Keratinocyte (primary cell): ENCODE measurements around the gene FAM3A. TPM values are rescaled to one million over a fixed set of nuclear protein-coding genes. Genes with fewer than 3 reads are reported as not detected.

Experiments used
- DNase-seq: peaks from one replicate; pipeline ENCODE4 v3.0.0-alpha.2; 2011; ENCODE audit warnings: low read depth, missing footprints, low spot score
- FAIRE-seq: peaks from 2 replicates; lab custom pipeline; 2011; peaks lifted over from hg19 to GRCh38; lab: Jason Lieb, UNC
- H2AFZ ChIP-seq: 2 replicates; pipeline ENCODE4 v1.6.0; 2012; ENCODE audit warnings: low read length, control low read depth, inconsistent platforms; ENCODE audit not compliant: control insufficient read depth
- H3K27ac ChIP-seq: 2 replicates; pipeline ENCODE4 v1.5.1; 2011; ENCODE audit warnings: low read length; ENCODE audit not compliant: control insufficient read depth, insufficient read depth
- H3K27me3 ChIP-seq: 3 replicates; pipeline ENCODE4 v1.6.0; 2011; ENCODE audit warnings: low read length; ENCODE audit not compliant: control insufficient read depth, insufficient read depth; ENCODE audit errors: extremely low read depth
- H3K36me3 ChIP-seq, 2 experiments: 2 replicates in 1 of 2; 3 replicates in 1 of 2; pipeline ENCODE4 v1.5.1; 2011; ENCODE audit warnings: low read length in 2 of 2, mild to moderate bottlenecking in 1 of 2; ENCODE audit not compliant: control insufficient read depth in 2 of 2, insufficient read depth in 2 of 2; ENCODE audit errors: extremely low read depth in 1 of 2
- H3K4me1 ChIP-seq: 3 replicates; pipeline ENCODE4 v1.5.1; 2011; ENCODE audit warnings: low read length; ENCODE audit not compliant: control insufficient read depth, insufficient read depth; ENCODE audit errors: extremely low read depth
- H3K4me2 ChIP-seq: 3 replicates; pipeline ENCODE4 v1.6.0; 2011; ENCODE audit warnings: low read depth, low read length; ENCODE audit not compliant: control insufficient read depth, insufficient read depth; ENCODE audit errors: extremely low read depth
- H3K4me3 ChIP-seq, 3 experiments: fragments of 200-600 bp in 1 of 3; sonication (generic) in 1 of 3; 2 replicates in 2 of 3; 3 replicates in 1 of 3; pipeline ENCODE4 v1.5.1; 2011 to 2016; ENCODE audit warnings: low read length in 3 of 3, mild to moderate bottlenecking in 3 of 3, control low read depth in 2 of 3, inconsistent platforms in 1 of 3, low read depth in 1 of 3, mixed read lengths in 1 of 3, mixed run types in 1 of 3, moderate library complexity in 1 of 3; ENCODE audit not compliant: control insufficient read depth in 2 of 3, insufficient read depth in 2 of 3; ENCODE audit errors: extremely low read depth in 1 of 3
- H3K79me2 ChIP-seq: 2 replicates; pipeline ENCODE4 v1.6.0; 2012; ENCODE audit warnings: low read length; ENCODE audit not compliant: control insufficient read depth, insufficient read depth
- H3K9ac ChIP-seq: 3 replicates; pipeline ENCODE4 v1.6.0; 2011; ENCODE audit warnings: low read length; ENCODE audit not compliant: control insufficient read depth, insufficient read depth; ENCODE audit errors: extremely low read depth
- H3K9me1 ChIP-seq: 3 replicates; pipeline ENCODE4 v1.6.0; 2011; ENCODE audit warnings: low read length; ENCODE audit not compliant: control insufficient read depth, insufficient read depth; ENCODE audit errors: extremely low read depth
- H3K9me3 ChIP-seq: 2 replicates; pipeline ENCODE4 v1.5.1; 2012; ENCODE audit warnings: low read depth, low read length; ENCODE audit not compliant: control insufficient read depth
- H4K20me1 ChIP-seq: 3 replicates; pipeline ENCODE4 v1.6.0; 2011; ENCODE audit warnings: low read length; ENCODE audit not compliant: control insufficient read depth, insufficient read depth; ENCODE audit errors: extremely low read depth
- EZH2 ChIP-seq: IDR thresholded peaks from one replicate; pipeline ENCODE4 v1.6.1; 2012; ENCODE audit warnings: inconsistent platforms, mild to moderate bottlenecking, low read length, moderate library complexity
- dilution Hi-C: fragments of 300-500 bp; cut with MboI; formaldehyde crosslinking; loops from one replicate; pipeline ENCODE4 v1.7.0; 2020; ENCODE audit warnings: low sequenced_read_pairs; ENCODE audit not compliant: extremely low pct_ligation_motif_present
- polyA plus RNA-seq, 5 experiments: library from polyadenylated mRNA; depleted of rRNA in 3 of 5; stranded (reverse) in 3 of 5; stranded (forward) in 1 of 5; unstranded in 1 of 5; fragments of >200 nt; gene quantifications; 1 replicate in 1 of 5; 2 replicates in 3 of 5; 3 replicates in 1 of 5; pipeline versions ENCODE4 v1.2.1 to v1.2.3, GENCODE V29; 2011 to 2012; ENCODE audit warnings: missing spikeins in 2 of 5, low read depth in 1 of 5, low replicate concordance in 1 of 5
- TF ChIP-seq, protein P1 (sequence below), 3 experiments: IDR thresholded peaks in 1 of 3; conservative IDR thresholded peaks in 1 of 3; optimal IDR thresholded peaks in 1 of 3; 2 replicates in 2 of 3; 3 replicates in 1 of 3; pipeline versions ENCODE3 to v1.5.1; 2011; ENCODE audit warnings: low read length in 3 of 3, mild to moderate bottlenecking in 3 of 3, moderate library complexity in 2 of 3, control low read depth in 1 of 3, inconsistent platforms in 1 of 3; ENCODE audit not compliant: insufficient read depth in 2 of 3; ENCODE audit errors: extremely low read depth in 1 of 3

Gene FAM3A
- polyA plus RNA-seq, 1 donor (not counting 4 experiments of a cell fraction or from before 2014, with no cell fraction given), result 15.8 TPM

DNA sequence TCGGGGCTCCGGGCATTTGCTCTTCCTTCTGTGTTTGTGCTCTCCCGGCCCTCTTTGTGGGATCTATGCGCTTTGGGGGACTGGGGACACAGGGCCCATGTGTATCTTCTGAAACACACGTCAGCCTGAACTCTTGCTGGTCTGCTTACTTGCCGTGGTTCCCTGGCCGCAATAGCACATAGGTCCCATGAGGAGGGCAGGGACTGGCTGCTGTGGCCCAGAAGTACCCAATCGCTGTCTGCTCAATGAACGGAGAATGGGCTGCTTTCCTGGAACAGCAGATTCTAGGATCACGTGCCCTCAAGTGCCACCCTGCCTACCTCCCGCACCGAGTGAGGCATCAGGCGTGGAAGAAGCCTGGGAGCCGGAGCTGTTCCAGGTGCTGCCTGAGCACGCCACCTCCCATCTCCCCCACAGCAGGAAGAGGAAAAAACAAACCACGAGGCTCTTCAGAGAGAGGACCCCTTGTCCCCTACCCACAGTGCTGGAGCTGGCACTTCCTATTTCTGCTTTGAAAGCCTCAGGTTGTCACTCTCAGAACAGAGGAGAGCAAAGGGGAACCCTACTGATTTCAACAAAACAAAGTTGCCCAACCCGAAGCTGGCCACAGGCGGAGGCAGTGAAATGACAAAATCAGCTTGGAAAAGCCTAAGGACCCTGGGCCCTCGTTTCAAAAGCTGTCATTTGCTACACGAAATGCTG lies 26.8 kb upstream of the FAM3A start:
- H3K9ac ChIP-seq, result peak overlapping the region; percentile 69
- no peak for DNase-seq
- H3K4me2 ChIP-seq, result peak overlapping the region; percentile 53
- H3K9me3 ChIP-seq, result no peaks in the 10 kb centered on the region
- H4K20me1 ChIP-seq, result no peaks in the 10 kb centered on the region
- H3K4me3 ChIP-seq, result peak overlapping the region in 1 of 3 experiments; percentile 11
- FAIRE-seq, result no peak
- H3K36me3 ChIP-seq, result peaks cover 1 to 3% of the 10 kb centered on the region in 2 experiments
- H3K9me1 ChIP-seq, result no peaks in the 10 kb centered on the region
- peaks cover 30% of the 10 kb centered on the region for H3K4me1 ChIP-seq
- peaks cover 10% of the 10 kb centered on the region for H3K79me2 ChIP-seq
- TF ChIP-seq, protein P1, sequence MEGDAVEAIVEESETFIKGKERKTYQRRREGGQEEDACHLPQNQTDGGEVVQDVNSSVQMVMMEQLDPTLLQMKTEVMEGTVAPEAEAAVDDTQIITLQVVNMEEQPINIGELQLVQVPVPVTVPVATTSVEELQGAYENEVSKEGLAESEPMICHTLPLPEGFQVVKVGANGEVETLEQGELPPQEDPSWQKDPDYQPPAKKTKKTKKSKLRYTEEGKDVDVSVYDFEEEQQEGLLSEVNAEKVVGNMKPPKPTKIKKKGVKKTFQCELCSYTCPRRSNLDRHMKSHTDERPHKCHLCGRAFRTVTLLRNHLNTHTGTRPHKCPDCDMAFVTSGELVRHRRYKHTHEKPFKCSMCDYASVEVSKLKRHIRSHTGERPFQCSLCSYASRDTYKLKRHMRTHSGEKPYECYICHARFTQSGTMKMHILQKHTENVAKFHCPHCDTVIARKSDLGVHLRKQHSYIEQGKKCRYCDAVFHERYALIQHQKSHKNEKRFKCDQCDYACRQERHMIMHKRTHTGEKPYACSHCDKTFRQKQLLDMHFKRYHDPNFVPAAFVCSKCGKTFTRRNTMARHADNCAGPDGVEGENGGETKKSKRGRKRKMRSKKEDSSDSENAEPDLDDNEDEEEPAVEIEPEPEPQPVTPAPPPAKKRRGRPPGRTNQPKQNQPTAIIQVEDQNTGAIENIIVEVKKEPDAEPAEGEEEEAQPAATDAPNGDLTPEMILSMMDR (optimal IDR thresholded peaks at IDR 0.05 in 1 of 3, IDR thresholded peaks at IDR 0.05 in 1 of 3, conservative IDR thresholded peaks at IDR 0.05 in 1 of 3; ENCODE audit: extremely low read depth in 1 of 3, insufficient read depth in 2 of 3, low read length in 3 of 3), result no peak
- H2AFZ ChIP-seq, result no peak overlapping the region
- peak overlapping the region; percentile 86 for H3K27ac ChIP-seq
- no peaks in the 10 kb centered on the region for H3K27me3 ChIP-seq
- dilution Hi-C loops, result no loop called here

DNA sequence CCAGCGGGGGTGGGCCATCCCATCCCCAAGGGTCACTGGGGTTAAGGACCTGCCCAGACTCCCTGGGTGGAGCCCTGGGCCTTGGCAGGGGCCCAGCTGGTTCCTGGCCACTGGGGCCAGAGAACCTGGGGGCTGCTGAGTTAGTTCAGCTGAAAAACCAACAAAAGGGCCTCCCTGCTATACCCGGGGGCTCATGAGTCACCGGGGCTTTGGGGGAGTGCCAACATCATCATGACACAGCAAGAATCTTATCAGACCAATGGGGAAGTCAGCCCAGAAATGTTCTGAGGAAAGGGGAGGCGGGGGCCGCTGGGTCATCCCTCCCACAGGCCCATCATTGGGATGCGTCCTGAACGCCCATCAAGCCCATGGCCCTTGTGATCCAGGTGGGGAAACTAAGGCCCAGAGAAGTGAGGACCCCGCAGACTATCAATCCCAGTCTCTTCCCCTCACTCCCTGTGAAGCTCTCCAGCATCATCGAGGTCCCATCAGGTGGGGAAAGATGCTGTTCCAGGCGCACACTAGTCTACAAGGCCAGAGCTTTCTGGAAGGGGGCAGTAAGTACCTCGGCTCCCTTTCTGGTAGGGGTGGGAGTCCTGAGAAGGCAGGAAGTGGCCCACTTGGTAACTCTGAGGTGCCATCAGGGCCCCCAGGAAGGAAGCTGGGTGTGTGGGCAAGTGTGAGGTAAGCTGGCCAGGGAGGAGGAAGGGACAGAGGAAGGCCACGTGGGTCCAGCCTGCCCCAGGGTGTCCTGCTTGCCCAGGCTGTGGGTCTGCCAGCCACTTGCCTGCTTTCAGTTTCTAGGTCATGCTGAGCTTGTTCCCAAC lies 26.1 kb upstream of the FAM3A start:
- peak overlapping the region; percentile 72 for H3K4me2 ChIP-seq
- peaks cover 1 to 3% of the 10 kb centered on the region in 2 experiments for H3K36me3 ChIP-seq
- peaks cover 30% of the 10 kb centered on the region for H3K4me1 ChIP-seq
- no peaks in the 10 kb centered on the region for H3K9me3 ChIP-seq
- no peak for FAIRE-seq
- peak overlapping the region; percentile 71 for H3K9ac ChIP-seq
- dilution Hi-C loops, result no loop called here
- no peak for TF ChIP-seq EZH2
- TF ChIP-seq, protein P1 (optimal IDR thresholded peaks at IDR 0.05 in 1 of 3, IDR thresholded peaks at IDR 0.05 in 1 of 3, conservative IDR thresholded peaks at IDR 0.05 in 1 of 3; ENCODE audit: extremely low read depth in 1 of 3, insufficient read depth in 2 of 3, low read length in 3 of 3), result no peak
- no peaks in the 10 kb centered on the region for H3K27me3 ChIP-seq
- no peak overlapping the region for H2AFZ ChIP-seq
- no peaks in the 10 kb centered on the region for H4K20me1 ChIP-seq
- peak overlapping the region; percentile 86 for H3K27ac ChIP-seq
- peak overlapping the region in 2 of 3 experiments; percentile 9 to 25 for H3K4me3 ChIP-seq
- peaks cover 9% of the 10 kb centered on the region for H3K79me2 ChIP-seq
- no peaks in the 10 kb centered on the region for H3K9me1 ChIP-seq
- DNase-seq, result no peak
